ENCODE measurements around the gene KRT83.

GRCh38 chr12:52280319-52280795 lies 40.8 kb downstream of the KRT83 start:
- TF ChIP-seq CTCF (IDR thresholded peaks at IDR 0.05) (no peak), POLR2A (IDR thresholded peaks at IDR 0.05) (peak in 1 of 4 donors; percentile 20)
